Peyer's patch (tissue), 4 donors: Measurements from ENCODE around the gene COQ2.

Source experiments
- POLR2A ChIP-seq, 2 donors: fragments of 450-650 bp; IDR thresholded peaks; one replicate each; pipeline ENCODE4 v1.5.1; 2017; ENCODE audit warnings: antibody characterized with exemption in 2 of 2, mild to moderate bottlenecking in 2 of 2, moderate library complexity in 2 of 2
- TF ChIP-seq, protein P1 (sequence below), 6 experiments: fragments of 450-650 bp in 4 of 6; fragments of 200-600 bp in 2 of 6; sonication (generic) in 1 of 6; IDR thresholded peaks; one replicate each; pipeline ENCODE4 v1.5.1; 2017 to 2019; ENCODE audit warnings: antibody characterized with exemption in 6 of 6, mild to moderate bottlenecking in 3 of 6, moderate library complexity in 1 of 6

DNA sequence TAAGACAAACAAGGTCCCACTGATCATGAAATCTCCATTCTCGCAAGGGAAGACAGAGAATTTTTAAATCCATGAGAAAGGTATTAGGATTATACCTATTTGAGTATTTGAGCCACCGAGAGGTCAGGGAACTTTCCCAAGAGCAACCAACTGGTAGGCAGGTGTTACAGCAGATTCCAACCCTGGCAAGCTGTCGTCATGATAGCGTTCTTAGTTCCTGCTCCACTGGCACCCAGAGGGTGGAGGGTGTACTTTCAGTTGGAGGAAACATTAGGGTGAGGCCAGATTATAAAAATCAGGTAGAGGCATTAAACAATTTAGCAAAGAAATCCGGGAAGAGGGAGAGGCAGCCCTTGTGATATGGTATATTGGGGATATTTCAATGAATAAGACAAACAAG is 23.3 kb downstream of the COQ2 start:
- TF ChIP-seq POLR2A (IDR thresholded peaks at IDR 0.05) = no peak
- TF ChIP-seq, protein P1, sequence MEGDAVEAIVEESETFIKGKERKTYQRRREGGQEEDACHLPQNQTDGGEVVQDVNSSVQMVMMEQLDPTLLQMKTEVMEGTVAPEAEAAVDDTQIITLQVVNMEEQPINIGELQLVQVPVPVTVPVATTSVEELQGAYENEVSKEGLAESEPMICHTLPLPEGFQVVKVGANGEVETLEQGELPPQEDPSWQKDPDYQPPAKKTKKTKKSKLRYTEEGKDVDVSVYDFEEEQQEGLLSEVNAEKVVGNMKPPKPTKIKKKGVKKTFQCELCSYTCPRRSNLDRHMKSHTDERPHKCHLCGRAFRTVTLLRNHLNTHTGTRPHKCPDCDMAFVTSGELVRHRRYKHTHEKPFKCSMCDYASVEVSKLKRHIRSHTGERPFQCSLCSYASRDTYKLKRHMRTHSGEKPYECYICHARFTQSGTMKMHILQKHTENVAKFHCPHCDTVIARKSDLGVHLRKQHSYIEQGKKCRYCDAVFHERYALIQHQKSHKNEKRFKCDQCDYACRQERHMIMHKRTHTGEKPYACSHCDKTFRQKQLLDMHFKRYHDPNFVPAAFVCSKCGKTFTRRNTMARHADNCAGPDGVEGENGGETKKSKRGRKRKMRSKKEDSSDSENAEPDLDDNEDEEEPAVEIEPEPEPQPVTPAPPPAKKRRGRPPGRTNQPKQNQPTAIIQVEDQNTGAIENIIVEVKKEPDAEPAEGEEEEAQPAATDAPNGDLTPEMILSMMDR (IDR thresholded peaks at IDR 0.05) = peak in 2 of 6 experiments; percentile 24 to 40
